Fibroblast of the aortic adventitia (primary cell): Measurements from ENCODE around the gene MICAL2. TPM values are rescaled to one million over a fixed set of nuclear protein-coding genes. Genes with fewer than 3 reads are reported as not detected.
A peak's percentile ranks its signal among the peaks of the same experiment; 100 is the strongest.

Experiments
- DNase-seq: peaks from one replicate; pipeline ENCODE4 v3.0.0-alpha.2; 2010; ENCODE audit warnings: low read depth
- H3K4me3 ChIP-seq: 2 replicates; pipeline ENCODE4 v1.5.1; 2011; ENCODE audit warnings: low read depth, mild to moderate bottlenecking, control low read depth, low read length, moderate library complexity
- total RNA-seq: library from RNA; depleted of rRNA; stranded (reverse); fragments of >200 nt; gene quantifications from 2 replicates; pipeline ENCODE4 v1.2.3, GENCODE V29; 2012; ENCODE audit warnings: low replicate concordance
- TF ChIP-seq, protein P1 (sequence below): IDR thresholded peaks from 2 replicates; pipeline ENCODE4 v1.5.1; 2011; ENCODE audit warnings: mild to moderate bottlenecking, low read length, control low read depth, inconsistent platforms; ENCODE audit not compliant: insufficient read depth

MICAL2 gene
- total RNA-seq, 1 donor: 146 TPM

- DNase-seq: peak; percentile 78
- TF ChIP-seq, protein P1, sequence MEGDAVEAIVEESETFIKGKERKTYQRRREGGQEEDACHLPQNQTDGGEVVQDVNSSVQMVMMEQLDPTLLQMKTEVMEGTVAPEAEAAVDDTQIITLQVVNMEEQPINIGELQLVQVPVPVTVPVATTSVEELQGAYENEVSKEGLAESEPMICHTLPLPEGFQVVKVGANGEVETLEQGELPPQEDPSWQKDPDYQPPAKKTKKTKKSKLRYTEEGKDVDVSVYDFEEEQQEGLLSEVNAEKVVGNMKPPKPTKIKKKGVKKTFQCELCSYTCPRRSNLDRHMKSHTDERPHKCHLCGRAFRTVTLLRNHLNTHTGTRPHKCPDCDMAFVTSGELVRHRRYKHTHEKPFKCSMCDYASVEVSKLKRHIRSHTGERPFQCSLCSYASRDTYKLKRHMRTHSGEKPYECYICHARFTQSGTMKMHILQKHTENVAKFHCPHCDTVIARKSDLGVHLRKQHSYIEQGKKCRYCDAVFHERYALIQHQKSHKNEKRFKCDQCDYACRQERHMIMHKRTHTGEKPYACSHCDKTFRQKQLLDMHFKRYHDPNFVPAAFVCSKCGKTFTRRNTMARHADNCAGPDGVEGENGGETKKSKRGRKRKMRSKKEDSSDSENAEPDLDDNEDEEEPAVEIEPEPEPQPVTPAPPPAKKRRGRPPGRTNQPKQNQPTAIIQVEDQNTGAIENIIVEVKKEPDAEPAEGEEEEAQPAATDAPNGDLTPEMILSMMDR: peak; percentile 63
- H3K4me3 ChIP-seq: no peak overlapping the region
Measured at GRCh38 chr11:12235947-12236743, 125.8 kb downstream of the MICAL2 start.

DNA sequence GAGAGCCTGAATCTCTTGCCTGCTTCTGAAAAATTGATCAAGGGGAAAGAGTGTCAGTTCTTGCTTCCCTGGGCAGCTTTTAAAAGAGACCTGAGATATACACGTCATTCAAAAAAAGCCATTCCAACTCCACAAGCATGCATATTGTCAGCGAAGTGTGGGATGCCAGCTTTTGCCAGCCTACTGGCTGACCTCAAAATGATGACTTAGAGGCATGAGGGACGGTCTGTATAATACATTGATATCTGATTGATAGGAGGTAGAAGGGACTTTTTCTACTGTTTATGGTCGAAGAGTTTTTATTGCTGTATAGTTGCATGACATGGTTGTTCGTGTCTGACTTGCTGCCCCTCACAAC lies 126.3 kb downstream of the MICAL2 start:
- no peak for DNase-seq
- H3K4me3 ChIP-seq: no peak overlapping the region
- TF ChIP-seq, protein P1: no peak

DNA sequence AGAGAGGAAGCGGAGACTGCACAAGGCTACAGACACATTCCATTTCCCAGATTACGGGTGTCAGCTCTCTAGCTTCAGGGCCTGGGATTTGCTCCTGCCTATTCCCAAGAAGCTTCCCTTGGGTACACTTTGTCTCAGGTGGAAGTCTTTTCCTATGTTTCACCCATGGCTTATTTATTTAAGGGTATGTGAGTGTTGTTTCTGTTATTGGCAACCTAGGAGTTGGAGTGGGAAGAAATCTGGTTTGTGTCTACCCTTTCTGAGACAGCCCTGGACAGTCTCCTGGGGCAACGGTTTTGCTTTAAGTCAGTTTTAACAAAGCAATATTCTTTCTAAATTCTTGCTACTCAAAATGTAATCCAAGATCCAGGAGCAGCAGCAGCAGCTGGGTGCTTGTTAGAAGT lies 127.0 kb downstream of the MICAL2 start:
- TF ChIP-seq, protein P1: no peak
- H3K4me3 ChIP-seq: no peak overlapping the region
- DNase-seq: peak; percentile 72

DNA sequence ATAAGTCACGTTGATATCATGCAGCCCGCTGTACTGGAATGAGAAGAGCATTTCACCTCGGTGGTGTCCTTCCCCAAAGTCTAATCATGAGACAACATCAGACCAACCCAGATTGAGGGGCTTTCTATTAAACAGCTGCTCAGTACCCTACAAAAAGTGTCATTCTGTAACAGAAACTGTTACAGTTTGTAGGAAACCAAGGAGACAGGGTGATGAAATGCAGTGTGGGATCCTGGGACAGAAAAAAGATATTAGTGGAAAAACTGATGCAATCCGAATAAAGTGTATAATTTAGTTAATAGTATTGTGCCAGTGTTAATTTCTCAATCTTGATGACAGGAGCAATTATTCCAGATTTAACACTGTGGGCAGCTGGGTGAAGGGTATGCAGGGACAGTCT lies 128.0 kb downstream of the MICAL2 start:
- TF ChIP-seq, protein P1: no peak
- DNase-seq: peak; percentile 53
- no peak overlapping the region for H3K4me3 ChIP-seq

GRCh38 chr11:12239396-12239795 lies 129.0 kb downstream of the MICAL2 start:
- TF ChIP-seq, protein P1: no peak
- no peak for DNase-seq
- H3K4me3 ChIP-seq: no peak overlapping the region

GRCh38 chr11:12239804-12240371 lies 129.5 kb downstream of the MICAL2 start:
- H3K4me3 ChIP-seq: no peak overlapping the region
- TF ChIP-seq, protein P1: no peak
- DNase-seq: no peak
